NCI-H1930 (cell line): ENCODE data around the gene GRM2.

ENCODE experiments used
- DNase-seq, 2 experiments: peaks; one replicate each; lab custom pipeline; 2025; lab: John Stamatoyannopoulos, UW

Gene GRM2

DNA sequence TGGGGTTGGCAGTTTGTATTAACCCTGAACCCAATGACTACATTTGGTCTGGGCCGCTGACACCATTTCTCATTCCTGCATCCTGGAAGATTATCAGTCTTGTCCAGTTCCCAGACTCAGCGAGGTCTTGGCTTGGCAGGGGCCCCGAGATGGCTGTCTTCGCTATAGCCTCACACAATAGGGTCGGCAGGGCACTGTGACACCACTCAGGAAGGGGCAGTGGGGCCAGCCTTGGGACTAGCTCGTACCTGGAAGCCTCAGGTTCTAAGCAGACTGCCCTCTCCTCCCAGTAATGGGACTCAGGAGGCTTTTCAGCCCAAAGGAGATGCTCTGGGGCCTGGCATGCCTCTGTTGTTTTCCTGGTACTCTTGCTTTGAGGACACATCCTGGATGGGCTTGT lies 26.7 kb upstream of the GRM2 start:
- DNase-seq = no peak

GRCh38 chr3:51680663-51681230 lies 26.1 kb upstream of the GRM2 start:
- no peak for DNase-seq

DNA sequence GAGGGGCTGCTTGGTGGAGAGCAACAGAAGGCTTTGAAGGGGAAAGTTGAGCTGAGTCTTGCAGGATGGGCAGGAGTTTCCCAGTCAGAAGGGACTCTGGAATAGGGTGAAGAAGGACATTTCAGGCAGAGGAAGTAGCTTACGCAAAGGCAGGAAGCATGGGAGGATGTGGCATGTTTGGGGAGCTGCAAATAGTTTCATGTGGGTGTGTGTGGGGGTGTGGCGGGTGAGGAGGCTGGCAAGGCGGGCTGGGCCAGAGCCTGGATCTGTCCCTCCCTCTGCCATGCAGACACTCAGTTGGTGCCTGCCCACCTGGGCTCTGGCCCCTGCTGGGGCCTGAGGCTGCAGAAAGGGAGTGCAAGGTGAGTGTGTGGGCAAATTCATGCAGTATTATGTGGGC lies 25.4 kb upstream of the GRM2 start:
- DNase-seq = no peak

- peak in 1 of 2 experiments; percentile 9 for DNase-seq
These were observed 24.8 kb upstream of the GRM2 start for GRCh38 chr3:51682079-51682478.

GRCh38 chr3:51682526-51682925 lies 24.3 kb upstream of the GRM2 start:
- DNase-seq = no peak

DNA sequence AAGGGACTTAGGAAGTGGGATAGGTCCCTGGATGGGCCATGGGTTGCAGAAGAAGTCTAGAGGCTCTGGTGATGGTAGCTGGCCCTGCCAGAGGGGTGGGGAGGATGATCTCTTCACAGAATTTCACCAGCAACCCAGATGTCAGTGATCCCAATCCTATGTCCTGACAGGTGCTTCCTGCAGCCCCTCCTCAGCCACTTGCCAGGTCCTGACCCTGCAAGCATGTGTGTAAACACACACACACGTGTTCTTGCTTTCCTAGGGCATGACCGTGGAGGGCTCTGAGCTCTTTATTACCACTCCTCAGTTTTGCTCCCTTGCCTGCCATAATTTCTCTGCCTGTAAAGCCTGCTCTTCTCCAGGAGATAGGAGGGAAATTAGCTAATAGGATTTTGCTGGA lies 23.3 kb upstream of the GRM2 start:
- DNase-seq = no peak

- DNase-seq = no peak
These were observed 21.7 kb upstream of the GRM2 start for GRCh38 chr3:51684971-51685751.

- no peak for DNase-seq
These were observed 20.8 kb upstream of the GRM2 start for GRCh38 chr3:51686056-51686455.

DNA sequence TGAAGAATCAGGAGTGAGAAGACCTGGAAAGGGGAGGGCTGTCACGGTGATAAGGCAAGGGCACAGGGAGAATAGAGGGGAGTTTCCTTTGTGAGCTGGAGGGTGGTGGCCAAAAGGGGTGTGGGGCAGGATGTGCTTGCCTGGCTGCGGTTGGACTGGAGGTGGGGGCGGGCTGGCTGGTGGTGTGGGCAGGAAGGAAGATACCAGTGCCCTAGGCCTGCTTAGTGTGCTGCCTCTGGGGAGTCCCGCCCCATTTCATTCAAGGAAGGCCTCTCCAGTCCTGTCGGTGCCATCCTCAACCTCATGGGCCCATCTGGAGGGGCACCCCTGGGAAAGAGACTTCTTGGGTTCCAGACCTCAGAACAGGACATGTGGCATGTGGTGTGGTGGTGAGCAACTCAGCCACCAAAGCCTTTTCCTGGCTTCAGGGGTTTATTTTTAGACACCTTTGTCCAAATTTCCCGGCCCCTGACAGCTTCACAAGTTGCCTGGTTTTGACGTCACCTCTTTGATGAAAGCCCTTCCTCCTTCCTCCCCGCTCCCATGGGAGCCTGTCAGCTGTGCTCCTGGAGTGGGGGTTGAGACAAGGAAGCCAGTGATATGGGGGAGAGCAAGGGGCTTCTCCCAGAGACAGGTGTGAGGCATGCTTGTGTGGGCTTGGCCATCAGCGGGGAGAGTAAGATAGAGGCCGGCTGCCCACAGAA lies 20.2 kb upstream of the GRM2 start:
- DNase-seq = no peak

GRCh38 chr3:51687431-51688205 lies 19.2 kb upstream of the GRM2 start:
- DNase-seq = no peak

- DNase-seq = no peak
These were observed 18.7 kb upstream of the GRM2 start for GRCh38 chr3:51688206-51688600.

- DNase-seq = no peak
These were observed 15.8 kb upstream of the GRM2 start for GRCh38 chr3:51691021-51691420.

DNA sequence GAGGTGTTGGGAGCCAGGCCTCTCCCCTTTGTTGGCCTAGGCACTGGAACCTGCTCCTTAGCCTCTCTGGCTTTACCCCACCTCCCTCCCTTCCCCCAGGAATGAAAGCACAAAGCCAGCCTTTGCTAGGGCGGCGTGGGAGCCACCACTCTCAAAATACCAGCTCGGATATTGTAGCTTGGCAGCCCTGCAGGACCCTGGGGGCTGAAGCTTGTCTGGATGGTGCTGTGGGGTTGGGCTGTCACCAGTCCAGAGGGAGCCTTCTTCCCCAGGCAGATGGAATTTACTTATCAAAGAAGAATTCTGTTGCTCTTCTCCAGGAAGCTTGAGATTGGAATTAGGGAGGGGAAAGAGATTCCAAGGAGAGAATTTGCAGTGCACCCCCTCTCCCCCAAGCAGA lies 14.9 kb upstream of the GRM2 start:
- DNase-seq = no peak

- DNase-seq = no peak
These were observed 13.9 kb upstream of the GRM2 start for GRCh38 chr3:51692980-51693395.

DNA sequence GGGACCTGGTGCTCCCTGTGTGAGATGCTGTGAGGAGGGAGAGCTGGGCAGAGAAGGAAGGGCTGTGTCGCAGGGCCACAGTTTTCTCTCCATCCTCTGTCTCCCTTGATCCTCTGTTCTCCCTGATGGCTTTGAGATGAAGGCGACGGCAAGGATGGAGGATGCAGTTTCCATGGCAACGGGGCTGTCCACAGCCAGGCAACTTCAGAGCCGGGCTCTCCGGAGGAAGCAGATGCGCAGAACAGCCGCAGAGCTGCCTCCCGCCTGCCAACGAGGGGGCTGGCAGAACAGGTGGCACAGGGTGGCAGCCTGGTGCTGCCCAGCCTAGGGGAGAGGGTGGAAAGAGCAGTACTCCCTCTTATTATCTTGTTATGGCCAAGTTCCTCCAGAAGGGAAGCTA lies 9.9 kb upstream of the GRM2 start:
- DNase-seq = no peak

GRCh38 chr3:51698209-51698608 lies 8.7 kb upstream of the GRM2 start:
- no peak for DNase-seq

DNA sequence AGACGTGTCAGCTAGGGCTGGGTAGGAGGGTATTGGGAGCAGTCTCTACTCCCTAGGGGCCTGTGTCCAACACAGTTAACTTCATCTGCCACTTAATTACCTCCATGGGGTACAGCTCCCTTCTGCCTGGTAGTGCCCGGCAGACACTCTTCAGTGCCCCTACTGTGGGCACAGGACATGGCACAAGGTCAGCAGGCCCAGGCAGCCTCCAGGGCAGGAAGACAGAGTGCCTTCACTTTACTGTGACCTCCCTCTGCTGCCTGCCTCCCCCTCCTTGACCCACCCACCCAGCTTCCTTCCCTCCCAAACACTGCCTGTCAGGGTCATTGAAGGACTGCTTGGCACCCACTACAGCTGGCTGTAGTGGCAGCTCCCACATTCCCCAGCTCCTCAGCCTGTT lies 6.5 kb upstream of the GRM2 start:
- DNase-seq = no peak

GRCh38 chr3:51702156-51702555 lies 4.7 kb upstream of the GRM2 start:
- DNase-seq = no peak

- no peak for DNase-seq
These were observed 3.7 kb upstream of the GRM2 start for GRCh38 chr3:51703068-51703760.

- DNase-seq = no peak
These were observed 2.9 kb upstream of the GRM2 start for GRCh38 chr3:51703761-51704510.

DNA sequence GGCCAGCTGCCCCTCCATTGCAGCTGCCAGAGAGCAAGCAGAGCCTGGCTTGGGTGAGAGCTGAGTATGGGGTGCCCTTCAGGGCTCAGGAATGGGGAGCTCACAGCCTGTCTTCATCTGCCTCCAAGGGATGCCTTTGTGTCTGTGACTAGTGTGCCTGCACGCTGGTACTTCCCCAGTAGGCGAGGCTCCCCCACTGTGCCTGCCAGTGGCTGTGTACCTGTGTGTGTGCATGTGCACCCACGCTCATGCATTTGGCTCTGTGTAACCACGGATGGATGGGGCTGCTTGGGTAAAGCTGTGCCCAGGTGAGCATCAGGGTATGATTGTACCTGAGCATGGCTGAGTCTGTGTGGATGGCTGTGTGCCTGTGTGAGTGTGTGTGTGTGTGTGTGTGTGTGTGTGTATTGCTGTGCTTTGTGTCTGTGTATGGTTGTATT lies 2.3 kb upstream of the GRM2 start:
- no peak for DNase-seq
